D721Med (cell line): ENCODE measurements around the gene EEF2.
"Not testable (repeated sequence)": the region's sequence is repeated elsewhere in the genome, so short reads cannot be mapped to it uniquely, and the experiment has no call there.

Experiments used
- DNase-seq: peaks from one replicate; pipeline ENCODE4 v3.0.0; 2011; ENCODE audit warnings: low spot score; ENCODE audit not compliant: insufficient read length
- FAIRE-seq: peaks from 2 replicates; lab custom pipeline; 2011; peaks lifted over from hg19 to GRCh38; lab: Jason Lieb, UNC
- CTCF ChIP-seq: IDR thresholded peaks from 2 replicates; pipeline ENCODE4 v1.5.1; 2012; ENCODE audit warnings: mild to moderate bottlenecking, control low read depth; ENCODE audit not compliant: insufficient read depth; ENCODE audit errors: missing control alignments

Gene EEF2

GRCh38 chr19:3970313-3970807, 14.9 kb downstream of the EEF2 start:
- no peak for TF ChIP-seq CTCF
- no peak for DNase-seq
- no peak for FAIRE-seq

GRCh38 chr19:3969435-3970312, 15.6 kb downstream of the EEF2 start:
- no peak for TF ChIP-seq CTCF
- FAIRE-seq (no peak), DNase-seq (no peak)

GRCh38 chr19:3968556-3969434, 16.5 kb downstream of the EEF2 start:
- FAIRE-seq: no peak
- no peak for TF ChIP-seq CTCF
- no peak for DNase-seq

GRCh38 chr19:3967983-3968382, 17.3 kb downstream of the EEF2 start:
- not testable (repeated sequence) for DNase-seq, FAIRE-seq

- FAIRE-seq (no peak), DNase-seq (no peak)
- TF ChIP-seq CTCF: no peak
Measured at GRCh38 chr19:3966051-3967017, 18.9 kb downstream of the EEF2 start.

GRCh38 chr19:3964256-3965194, 20.7 kb downstream of the EEF2 start:
- FAIRE-seq: no peak

More at GRCh38 chr19:3964256-3965194, 20.7 kb downstream of the EEF2 start:
- TF ChIP-seq CTCF: no peak
- no peak for DNase-seq
